HG02642 (cell line): ENCODE data around the gene ALK.
"Not testable (repeated sequence)": the region's sequence is repeated elsewhere in the genome, so short reads cannot be mapped to it uniquely, and the experiment has no call there.

Experiments
- ATAC-seq: cut with Tn5 transposase; IDR thresholded peaks from one replicate; pipeline ENCODE4 v1.9.1; 2021; ENCODE audit warnings: mild to moderate bottlenecking; ENCODE audit not compliant: unreplicated experiment, poor library complexity

Gene ALK

DNA sequence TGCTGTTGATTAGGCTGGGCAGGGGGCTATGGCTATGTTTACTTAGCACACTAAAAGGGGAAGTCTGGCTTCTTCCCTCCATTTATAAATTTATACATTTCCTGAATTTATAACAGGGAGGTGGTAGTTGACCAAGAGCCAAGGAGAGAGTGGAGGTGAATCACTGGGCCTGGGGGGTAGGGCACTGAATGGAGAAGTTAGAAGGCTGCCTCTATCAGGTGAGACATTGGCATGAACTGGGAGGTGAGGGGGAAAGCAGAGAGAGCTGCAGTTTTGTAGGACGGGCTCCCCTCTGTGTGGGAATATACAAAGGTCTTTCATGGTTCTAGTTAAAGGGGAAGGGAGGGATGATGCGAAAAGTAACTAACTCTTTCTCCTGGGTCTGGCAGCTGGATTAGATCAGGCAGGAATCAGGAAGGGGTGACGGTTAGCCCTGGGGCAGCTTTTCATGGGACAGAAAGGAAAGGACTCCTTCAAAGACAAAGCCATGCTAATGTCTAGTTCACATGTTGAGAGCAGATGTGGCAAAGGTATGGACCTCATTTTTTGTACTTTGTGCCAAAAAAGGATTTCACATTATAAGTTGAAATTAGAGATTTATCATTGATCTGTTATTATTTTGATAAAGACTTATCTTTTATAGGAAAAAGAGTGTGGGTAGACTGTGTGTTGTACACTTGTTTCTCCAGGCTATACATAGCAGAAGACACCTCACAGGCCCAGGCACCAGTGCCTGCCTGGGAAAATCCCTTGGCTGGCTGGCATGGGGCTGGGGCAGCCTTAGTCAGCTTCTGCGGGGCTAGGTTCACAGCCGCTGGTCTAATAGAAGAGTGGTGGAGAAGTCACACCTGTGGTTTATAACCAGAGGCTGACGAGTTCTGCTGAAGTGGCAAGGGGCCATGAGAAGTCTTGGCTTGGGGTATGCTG, 647.4 kb downstream of the ALK start:
- ATAC-seq = no peak

GRCh38 chr2:29273004-29273684, 648.2 kb downstream of the ALK start:
- no peak for ATAC-seq

DNA sequence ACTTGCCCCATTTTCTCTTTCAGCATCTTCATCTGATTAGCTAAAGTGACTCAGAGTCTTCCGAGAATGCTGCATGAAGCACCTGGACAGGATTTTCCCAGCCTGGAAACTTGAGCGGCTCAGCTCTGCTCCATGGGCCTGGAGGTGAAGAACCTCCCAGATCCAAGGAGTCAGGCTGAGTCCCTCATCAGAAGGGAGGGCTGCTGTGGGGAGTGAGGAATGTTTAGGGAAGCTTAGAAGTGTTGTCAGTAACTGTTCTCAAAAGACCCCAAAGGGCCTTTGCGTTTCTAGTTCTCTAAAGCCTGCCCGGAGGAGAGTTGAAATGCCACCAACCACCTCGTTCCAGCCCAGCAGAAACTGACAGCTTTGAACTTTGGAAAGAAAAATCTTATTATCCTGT, 649.1 kb downstream of the ALK start:
- no peak for ATAC-seq

- ATAC-seq = no peak
Observed at GRCh38 chr2:29270701-29271121, 650.7 kb downstream of the ALK start.

DNA sequence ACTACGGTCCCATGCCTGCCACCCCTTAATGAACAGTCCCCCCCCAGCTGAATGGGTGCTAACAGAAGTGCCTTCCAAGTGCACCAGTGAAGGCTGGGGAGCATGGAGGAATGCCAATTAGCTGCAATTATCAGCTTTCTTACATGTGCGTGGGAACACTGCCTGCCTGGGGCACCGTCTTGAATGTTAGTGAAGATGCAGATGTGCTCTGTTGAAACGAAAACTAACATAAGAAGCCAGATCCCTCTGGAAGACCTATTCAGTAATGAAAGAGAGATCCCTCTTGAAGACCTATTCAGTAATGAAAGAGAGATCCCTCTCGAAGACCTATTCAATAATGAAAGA, 651.6 kb downstream of the ALK start:
- ATAC-seq = no peak

DNA sequence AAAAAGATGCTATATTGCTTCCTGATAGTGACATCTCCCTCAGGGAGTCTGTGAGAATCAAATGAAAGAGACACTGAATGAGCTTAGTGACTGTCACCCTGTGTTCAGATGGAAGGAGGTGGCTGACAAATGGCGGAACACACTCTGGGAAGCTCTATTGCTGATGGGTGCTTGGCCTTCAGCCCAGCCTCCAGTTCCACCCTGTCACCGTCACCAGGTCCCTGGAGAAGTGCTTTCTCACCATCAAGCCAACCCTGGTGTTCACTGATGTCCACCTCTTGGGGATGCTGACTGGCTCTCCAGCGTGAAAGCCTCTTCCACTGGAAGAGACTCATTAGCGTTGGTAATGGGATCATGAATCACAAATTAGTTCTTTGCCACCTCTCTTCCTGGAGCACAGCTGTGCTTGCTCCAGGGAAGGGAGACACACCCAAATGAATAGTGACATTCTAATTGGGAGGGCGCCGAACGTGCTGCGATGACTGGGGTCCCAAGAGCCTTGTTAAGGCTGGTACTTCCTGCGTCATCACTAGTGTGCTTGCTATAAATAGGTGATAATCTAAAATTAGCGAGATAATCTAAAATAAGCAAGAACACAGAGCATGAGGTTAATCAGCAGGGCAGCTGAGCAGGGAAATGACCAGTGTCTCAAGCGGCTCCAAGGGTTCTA, 652.2 kb downstream of the ALK start:
- no peak for ATAC-seq

GRCh38 chr2:29267720-29268119, 653.7 kb downstream of the ALK start:
- ATAC-seq = no peak

- ATAC-seq = no peak
Observed at GRCh38 chr2:29263886-29264285, 657.5 kb downstream of the ALK start.

DNA sequence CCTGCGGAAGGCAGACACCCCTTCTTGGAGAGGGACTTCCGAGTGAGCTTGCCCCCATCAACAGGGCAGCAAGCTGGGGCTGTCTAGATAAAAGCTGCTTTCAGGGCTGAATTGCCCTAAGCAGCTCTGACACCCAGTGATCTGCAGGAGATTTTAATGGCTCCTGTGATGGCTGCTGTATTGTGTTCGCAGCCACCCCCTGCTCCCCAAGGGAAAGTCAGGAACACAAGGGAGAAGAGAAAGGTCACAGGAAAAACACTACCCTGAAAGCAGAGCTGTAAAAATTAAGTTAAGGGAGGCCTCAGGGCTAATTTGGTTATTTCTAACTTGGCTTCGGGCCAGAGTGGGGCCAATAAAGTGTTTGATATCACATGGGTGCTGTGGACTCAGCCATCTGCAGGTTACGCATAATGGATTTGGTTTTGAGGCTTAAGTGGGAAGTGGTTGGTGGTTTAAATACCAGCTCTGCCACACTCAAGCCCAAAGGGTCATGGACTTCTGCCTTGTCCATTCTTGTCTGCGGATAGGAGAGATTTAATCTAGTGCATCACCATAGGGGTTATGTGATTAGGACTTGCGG, 658.6 kb downstream of the ALK start:
- ATAC-seq = no peak

DNA sequence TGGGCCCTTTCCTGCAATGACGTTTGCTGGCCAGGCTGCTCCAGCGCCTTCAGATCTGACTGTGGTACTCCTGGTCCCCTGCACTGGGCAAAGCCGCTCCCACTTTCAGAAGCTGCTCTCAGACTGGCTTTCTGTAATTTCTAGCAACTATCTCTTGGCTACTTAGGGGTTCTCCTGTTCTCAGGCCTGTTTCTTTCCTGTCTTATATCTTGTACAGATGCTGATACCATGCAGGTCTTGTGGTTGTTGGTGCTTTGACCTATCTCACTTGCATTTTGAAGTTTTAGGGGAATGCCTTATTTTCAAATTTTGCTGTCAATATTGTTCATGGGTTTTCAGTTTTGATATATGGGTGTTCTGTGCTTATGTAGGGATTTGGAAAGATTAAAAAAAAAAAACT, 660.4 kb downstream of the ALK start:
- ATAC-seq = no peak

GRCh38 chr2:29260142-29260772, 661.1 kb downstream of the ALK start:
- ATAC-seq = no peak

DNA sequence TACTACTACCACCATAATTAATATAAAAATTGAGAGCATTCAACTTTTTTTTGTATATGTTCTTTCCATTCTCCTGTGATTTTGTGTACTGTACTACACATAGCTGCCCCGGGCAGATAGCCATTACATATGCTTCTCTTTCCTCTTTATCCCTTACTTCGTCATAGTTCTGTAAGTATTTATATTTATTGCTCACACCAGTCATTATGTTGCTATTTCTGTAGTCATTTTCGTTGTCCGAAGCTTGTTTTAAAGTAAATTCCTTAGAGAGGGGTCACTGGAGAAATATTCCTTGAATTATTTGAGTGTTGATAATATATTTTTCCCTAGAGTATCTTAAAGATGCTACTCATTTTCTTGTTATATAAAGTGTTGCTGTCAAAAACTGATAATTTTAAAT, 662.2 kb downstream of the ALK start:
- no peak for ATAC-seq

- ATAC-seq = no peak
Observed at GRCh38 chr2:29255004-29255403, 666.4 kb downstream of the ALK start.

GRCh38 chr2:29253495-29254275, 667.7 kb downstream of the ALK start:
- ATAC-seq = not testable (repeated sequence)

- ATAC-seq = no peak
Observed at GRCh38 chr2:29253026-29253425, 668.4 kb downstream of the ALK start.

DNA sequence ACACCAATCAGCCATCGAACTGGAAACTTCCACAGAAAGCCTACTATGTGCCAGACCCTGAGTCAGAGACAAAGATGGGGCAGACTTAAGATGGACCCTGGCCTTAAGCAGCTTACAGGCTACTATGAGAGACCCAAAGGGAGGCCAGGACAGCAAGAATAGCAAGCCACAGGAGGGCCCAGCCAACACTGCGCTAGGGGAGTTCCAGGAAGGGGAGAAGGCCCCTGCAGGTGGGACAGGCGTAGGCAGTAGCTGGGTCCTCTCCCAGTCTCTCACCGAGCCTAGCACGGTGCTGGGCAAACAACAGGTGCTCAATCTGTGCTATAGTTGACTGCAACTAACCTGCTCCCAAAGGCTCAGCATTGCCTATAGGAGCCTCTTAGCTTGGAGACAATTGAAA, 670.0 kb downstream of the ALK start:
- no peak for ATAC-seq

- ATAC-seq = no peak
Observed at GRCh38 chr2:29250977-29251376, 670.4 kb downstream of the ALK start.

- ATAC-seq = no peak
Observed at GRCh38 chr2:29249666-29250253, 671.6 kb downstream of the ALK start.

DNA sequence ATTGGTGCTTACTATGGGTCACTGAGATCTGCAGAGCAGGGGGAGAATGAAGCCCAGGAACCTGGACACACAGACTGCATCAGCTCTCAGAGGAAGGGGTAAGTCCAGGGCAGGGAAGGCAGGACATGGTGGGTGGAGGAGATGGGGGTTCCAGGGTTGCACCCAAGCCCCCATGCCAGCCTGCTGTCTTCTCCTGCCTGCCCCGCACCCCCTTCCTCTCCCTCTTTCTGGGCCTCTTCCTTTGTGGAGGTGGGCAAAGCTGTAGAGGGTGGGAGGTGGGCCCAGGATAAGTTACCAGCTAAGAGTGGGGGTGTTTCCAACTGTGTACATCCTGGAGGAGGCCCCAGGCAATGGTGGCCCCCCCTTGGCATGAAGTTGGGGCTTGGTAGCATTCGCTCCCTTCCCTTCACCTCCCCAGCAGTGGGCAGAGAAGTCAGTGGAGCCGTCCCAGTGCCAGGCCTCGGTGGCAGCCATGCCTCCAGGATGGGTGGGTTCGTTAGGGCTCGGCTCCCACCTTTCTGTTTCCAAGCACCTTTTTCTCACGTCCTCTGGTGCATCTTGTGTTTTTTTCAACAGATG, 674.0 kb downstream of the ALK start:
- no peak for ATAC-seq
